Choroid plexus epithelial cell (primary cell): ENCODE results near the gene PHF20.
A peak's percentile ranks its signal among the peaks of the same experiment; 100 is the strongest.

ENCODE experiments used
- DNase-seq: peaks from one replicate; pipeline ENCODE4 v3.0.0-alpha.2; 2010; ENCODE audit warnings: low read depth
- H3K4me3 ChIP-seq: 2 replicates; pipeline ENCODE4 v1.5.1; 2011; ENCODE audit warnings: low read depth, mild to moderate bottlenecking, control low read depth, low read length, moderate library complexity
- TF ChIP-seq, protein P1 (sequence below): conservative IDR thresholded peaks from 2 replicates; pipeline ENCODE4 v1.5.1; 2011; ENCODE audit warnings: low read depth, mild to moderate bottlenecking, control low read depth, inconsistent platforms, low read length, moderate library complexity

The PHF20 gene

DNA sequence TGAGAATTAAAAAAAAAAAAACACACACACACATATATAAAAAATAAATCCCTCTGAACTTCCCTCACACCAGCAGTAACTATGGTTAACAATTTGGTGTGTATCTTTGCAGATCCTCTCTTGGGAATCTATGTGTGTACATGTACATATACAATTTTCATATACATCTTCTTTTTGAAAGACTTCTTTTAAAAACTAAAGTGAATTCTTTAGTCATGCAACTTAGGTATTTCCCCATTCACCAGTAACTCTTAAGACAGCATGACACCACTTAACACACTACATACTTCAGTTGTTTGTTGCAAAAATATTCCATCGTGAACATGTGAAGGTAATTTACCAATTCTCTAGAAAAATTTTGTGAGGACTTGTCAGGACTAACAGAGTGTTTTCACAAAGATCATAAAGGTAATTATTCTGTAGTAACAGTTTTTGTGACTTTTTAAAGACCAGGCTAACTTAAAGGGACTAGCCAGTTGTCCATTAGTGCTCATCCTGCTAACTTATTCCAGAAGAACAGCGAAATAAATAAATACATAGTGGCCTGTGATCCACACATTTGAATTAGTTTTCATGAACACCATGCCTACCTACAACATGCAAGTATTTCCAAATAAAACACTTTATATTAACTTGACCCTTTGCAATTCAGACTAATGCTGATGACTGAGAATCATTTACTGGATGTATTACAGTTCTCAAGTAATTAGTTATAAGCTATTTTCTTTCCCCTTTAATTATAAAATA, 41.8 kb upstream of the PHF20 start:
- peak; percentile 30 for DNase-seq
- TF ChIP-seq, protein P1, sequence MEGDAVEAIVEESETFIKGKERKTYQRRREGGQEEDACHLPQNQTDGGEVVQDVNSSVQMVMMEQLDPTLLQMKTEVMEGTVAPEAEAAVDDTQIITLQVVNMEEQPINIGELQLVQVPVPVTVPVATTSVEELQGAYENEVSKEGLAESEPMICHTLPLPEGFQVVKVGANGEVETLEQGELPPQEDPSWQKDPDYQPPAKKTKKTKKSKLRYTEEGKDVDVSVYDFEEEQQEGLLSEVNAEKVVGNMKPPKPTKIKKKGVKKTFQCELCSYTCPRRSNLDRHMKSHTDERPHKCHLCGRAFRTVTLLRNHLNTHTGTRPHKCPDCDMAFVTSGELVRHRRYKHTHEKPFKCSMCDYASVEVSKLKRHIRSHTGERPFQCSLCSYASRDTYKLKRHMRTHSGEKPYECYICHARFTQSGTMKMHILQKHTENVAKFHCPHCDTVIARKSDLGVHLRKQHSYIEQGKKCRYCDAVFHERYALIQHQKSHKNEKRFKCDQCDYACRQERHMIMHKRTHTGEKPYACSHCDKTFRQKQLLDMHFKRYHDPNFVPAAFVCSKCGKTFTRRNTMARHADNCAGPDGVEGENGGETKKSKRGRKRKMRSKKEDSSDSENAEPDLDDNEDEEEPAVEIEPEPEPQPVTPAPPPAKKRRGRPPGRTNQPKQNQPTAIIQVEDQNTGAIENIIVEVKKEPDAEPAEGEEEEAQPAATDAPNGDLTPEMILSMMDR: no peak

DNA sequence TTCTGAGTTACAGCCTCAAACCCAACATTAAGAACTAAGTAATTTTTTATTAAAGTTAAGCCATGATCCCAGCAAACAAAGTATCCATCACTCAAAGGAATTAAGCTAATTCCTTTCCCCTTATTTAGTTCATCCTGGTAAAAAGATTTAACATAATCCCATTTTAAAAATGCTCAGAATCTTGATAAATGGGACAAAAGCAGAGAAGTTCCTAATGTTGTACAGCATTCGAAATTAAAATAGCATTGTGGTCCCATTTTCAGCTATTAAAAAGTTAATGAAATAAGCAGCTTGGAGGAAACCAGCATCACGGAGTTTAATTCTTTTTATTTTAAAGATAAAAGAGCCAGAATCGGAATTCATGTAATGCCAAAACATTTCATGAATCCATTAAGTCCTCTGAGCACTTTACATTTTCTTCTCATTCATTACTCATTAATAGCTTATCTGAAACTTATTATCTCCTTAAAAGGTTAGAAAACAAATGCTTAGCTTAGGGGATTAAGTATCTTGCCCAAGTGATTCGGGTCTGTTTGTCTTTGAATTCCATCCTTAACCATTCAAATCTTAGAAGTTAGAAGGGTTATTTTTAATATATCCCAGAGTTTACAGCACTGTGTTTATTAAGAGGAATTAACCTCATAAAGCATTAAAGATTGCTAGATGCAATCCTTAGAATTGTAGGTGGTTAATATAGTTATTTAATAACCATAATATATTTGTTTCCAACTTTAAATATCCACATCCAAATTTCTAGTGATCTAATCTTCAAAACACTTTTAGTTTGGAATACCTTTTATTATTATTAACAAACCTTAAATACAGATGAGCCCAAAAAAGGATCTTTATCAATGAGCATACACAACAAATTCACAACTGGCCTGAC, 41.0 kb upstream of the PHF20 start:
- TF ChIP-seq, protein P1: no peak
- no peak for DNase-seq
- no peak overlapping the region for H3K4me3 ChIP-seq

More for the DNA sequence above, 41.8 kb upstream of the PHF20 start:
- H3K4me3 ChIP-seq: no peak overlapping the region

DNA sequence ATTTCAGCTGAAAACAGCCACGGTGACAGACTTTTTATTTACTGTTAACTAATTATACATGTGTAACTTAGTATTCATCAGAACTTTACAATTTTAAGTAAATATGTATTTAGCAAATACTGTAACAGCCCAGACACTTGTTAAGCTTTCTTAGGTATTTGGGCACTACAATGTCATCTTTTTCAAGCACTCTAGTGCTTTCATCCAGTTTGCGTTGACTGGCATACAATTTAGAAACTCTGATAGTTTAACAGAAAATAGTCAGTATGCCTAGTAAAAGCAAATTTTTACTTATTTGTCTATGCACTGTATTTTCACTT, 40.4 kb upstream of the PHF20 start:
- DNase-seq: no peak
- no peak overlapping the region for H3K4me3 ChIP-seq
- TF ChIP-seq, protein P1: no peak

DNA sequence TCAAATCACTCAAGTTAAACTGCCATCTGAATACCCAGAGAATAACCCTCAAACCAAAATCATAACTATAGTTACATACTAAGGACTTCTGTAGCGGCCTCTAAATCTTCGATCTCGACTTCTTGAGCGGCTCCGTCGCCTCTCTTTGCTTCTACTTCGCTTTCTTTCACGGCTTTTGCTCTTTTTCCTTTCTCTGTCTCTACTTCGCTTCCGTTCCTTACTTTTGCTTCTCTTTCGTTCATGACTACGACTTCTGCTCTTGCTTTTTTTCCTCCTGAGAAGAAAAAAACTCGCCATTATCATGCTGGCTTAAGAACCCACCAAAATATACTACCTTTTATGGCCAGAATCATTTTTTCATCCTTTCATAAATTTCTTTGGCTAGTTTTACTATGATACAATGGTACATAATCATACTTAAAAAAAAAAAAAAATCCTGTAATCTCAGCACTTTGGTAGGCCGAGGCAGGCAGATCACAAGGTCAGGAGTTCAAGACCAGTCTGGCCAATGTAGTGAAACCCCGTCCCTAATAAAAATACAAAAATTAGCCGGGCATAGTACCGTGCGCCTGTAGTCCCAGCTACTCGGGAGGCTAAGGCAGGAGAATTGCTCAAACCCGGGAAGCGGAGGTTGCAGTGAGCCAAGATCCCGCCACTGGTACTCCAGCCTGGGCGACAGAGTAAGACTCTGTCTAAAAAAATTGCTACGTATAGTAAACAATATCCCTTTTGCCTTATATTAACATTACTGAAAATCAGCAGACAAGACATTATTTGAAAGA, 39.8 kb upstream of the PHF20 start:
- H3K4me3 ChIP-seq: no peak overlapping the region
- DNase-seq: no peak
- TF ChIP-seq, protein P1: no peak

DNA sequence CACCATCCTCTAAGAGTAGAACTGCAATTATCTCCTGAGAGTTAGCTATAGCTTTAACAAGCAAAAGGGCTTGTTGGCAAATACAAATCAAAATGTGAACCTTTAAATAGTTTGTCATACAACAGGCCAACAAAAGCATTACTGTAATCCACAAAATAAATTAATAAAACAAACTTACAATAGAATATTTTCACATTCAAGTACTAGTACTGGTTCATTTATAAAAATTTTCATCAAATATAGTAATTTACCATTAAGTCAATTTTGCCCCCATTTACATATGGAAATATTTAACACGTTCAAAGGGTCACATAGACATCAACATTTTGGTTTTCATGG, 39.2 kb upstream of the PHF20 start:
- DNase-seq: no peak
- no peak overlapping the region for H3K4me3 ChIP-seq
- TF ChIP-seq, protein P1: no peak

DNA sequence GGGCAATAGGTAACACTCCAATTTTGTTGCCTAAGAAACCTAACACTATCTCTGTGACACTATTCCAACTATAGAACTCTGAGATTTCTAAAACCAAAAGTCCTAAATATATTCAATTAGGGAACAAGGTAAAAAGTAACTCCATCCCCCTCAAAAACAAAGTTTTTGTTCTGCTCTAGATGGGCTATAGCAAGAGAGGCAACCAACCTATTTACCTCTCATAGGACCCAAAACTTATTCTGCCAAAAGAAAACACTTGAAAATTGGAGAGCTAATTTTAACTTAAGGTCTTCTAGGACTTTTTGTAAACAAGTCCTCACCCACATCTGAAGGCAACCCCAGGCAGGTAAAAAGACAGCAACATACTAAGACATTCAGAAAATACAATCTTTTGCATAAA, 37.4 kb upstream of the PHF20 start:
- no peak overlapping the region for H3K4me3 ChIP-seq
- DNase-seq: no peak
- TF ChIP-seq, protein P1: no peak
